Activated CD4-positive, alpha-beta memory T cell treated with anti-CD3 and anti-CD28 coated beads, Interleukin-2, amount 10 ng/mL, durations not matched to agents 7 days and 5 days (primary cell): ENCODE results near the gene PCDHB1. TPM values are rescaled to one million over a fixed set of nuclear protein-coding genes. Genes with fewer than 3 reads are reported as not detected.

Experiments
- CTCF ChIA-PET: fragments of 350-600 bp; sonication (Branson Sonifier 250); formaldehyde crosslinking; loops from one replicate; lab custom pipeline; 2021; ENCODE audit warnings: antibody characterized with exemption, inconsistent platforms; lab: Charles Lee
- POLR2A ChIA-PET: fragments of 350-600 bp; sonication (Branson Sonifier 250); formaldehyde crosslinking; loops from one replicate; lab custom pipeline; 2021; ENCODE audit warnings: antibody characterized with exemption; lab: Charles Lee
- DNase-seq: peaks from one replicate; pipeline ENCODE4 v3.0.0-alpha.2; 2020
- H3K27ac Mint-ChIP-seq: one replicate; pipeline ENCODE4 v1.8.0; 2021; ENCODE audit warnings: mild to moderate bottlenecking, mixed read lengths
- H3K27me3 Mint-ChIP-seq: one replicate; pipeline ENCODE4 v1.8.0; 2021; ENCODE audit warnings: mixed read lengths
- H3K36me3 Mint-ChIP-seq: one replicate; pipeline ENCODE4 v1.8.0; 2021; ENCODE audit warnings: low read depth, mixed read lengths
- H3K4me1 Mint-ChIP-seq: one replicate; pipeline ENCODE4 v1.8.0; 2021; ENCODE audit warnings: mixed read lengths
- H3K4me3 Mint-ChIP-seq: one replicate; pipeline ENCODE4 v1.8.0; 2021; ENCODE audit warnings: mild to moderate bottlenecking, mixed read lengths
- H3K9me3 Mint-ChIP-seq: one replicate; pipeline ENCODE4 v1.8.0; 2021; ENCODE audit warnings: mixed read lengths
- total RNA-seq, 2 experiments: library from RNA; stranded (reverse); gene quantifications; one replicate each; pipeline ENCODE4 v1.2.3, GENCODE V29; 2021

PCDHB1 gene
- total RNA-seq, 2 experiments from 2014 or later = not detected

GRCh38 chr5:141032626-141033025 is 18.5 kb upstream of the PCDHB1 start:
- peaks cover 2% of the 10 kb centered on the region for H3K9me3 Mint-ChIP-seq
- no peaks in the 10 kb centered on the region for H3K27me3 Mint-ChIP-seq
- CTCF ChIA-PET = no interaction called here
- H3K27ac Mint-ChIP-seq = no peak overlapping the region
- no peak overlapping the region for H3K4me3 Mint-ChIP-seq
- DNase-seq = no peak
- POLR2A ChIA-PET = no interaction called here
- no peaks in the 10 kb centered on the region for H3K4me1 Mint-ChIP-seq
- H3K36me3 Mint-ChIP-seq = no peaks in the 10 kb centered on the region

- no peak for DNase-seq
- H3K4me3 Mint-ChIP-seq = no peak overlapping the region
- POLR2A ChIA-PET = no interaction called here
- H3K4me1 Mint-ChIP-seq = no peaks in the 10 kb centered on the region
- H3K36me3 Mint-ChIP-seq = no peaks in the 10 kb centered on the region
- no peaks in the 10 kb centered on the region for H3K27me3 Mint-ChIP-seq
- no peak overlapping the region for H3K27ac Mint-ChIP-seq
- peaks cover 3% of the 10 kb centered on the region for H3K9me3 Mint-ChIP-seq
- CTCF ChIA-PET = no interaction called here
Measured at GRCh38 chr5:141039061-141039460, 12.1 kb upstream of the PCDHB1 start.

DNA sequence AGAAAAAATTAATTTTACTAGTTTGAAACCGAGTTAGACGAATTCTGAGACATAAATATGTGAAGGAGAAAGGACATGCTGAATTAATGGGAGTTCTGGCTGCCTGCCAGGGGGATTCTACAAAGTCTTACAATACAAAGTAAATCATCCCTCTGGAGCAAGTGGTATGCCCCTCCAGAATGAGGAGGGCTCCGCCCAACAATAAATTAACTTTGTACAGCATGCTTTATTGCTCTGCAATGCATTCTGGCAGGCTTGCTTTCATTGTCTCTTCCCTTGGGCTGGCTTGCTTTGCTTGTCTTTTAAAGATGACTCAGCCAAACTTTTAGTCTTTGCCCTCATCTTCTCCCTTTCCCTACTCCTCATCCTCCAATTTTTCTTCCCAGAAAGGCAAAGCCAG is 11.7 kb upstream of the PCDHB1 start:
- Mint-ChIP-seq H3K9me3 (peaks cover 3% of the 10 kb centered on the region), H3K27me3 (no peaks in the 10 kb centered on the region), H3K36me3 (no peaks in the 10 kb centered on the region), H3K4me1 (no peaks in the 10 kb centered on the region), H3K4me3 (no peak overlapping the region), H3K27ac (no peak overlapping the region)
- ChIA-PET POLR2A (no interaction called here), CTCF (no interaction called here)
- DNase-seq = no peak

GRCh38 chr5:141040093-141040770 is 10.9 kb upstream of the PCDHB1 start:
- Mint-ChIP-seq H3K27ac (no peak overlapping the region), H3K36me3 (no peaks in the 10 kb centered on the region), H3K4me3 (no peak overlapping the region), H3K27me3 (no peaks in the 10 kb centered on the region), H3K9me3 (peaks cover 3% of the 10 kb centered on the region), H3K4me1 (no peaks in the 10 kb centered on the region)
- DNase-seq = no peak
- POLR2A ChIA-PET = no interaction called here
- CTCF ChIA-PET = interaction anchor here (1.6 kb wide), 1 partner anchor 199 kb away, joined by 6 read pairs; no protein-coding TSS in a partner anchor

- ChIA-PET POLR2A (no interaction called here), CTCF (interaction anchor here (1.6 kb wide), 1 partner anchor 199 kb away, joined by 6 read pairs; no protein-coding TSS in a partner anchor)
- DNase-seq = peak; percentile 77
- Mint-ChIP-seq H3K4me1 (no peaks in the 10 kb centered on the region), H3K27ac (no peak overlapping the region), H3K27me3 (no peaks in the 10 kb centered on the region), H3K4me3 (no peak overlapping the region), H3K36me3 (no peaks in the 10 kb centered on the region), H3K9me3 (peaks cover 3% of the 10 kb centered on the region)
Measured at GRCh38 chr5:141040771-141041426, 10.3 kb upstream of the PCDHB1 start.

GRCh38 chr5:141041427-141041785 is 9.8 kb upstream of the PCDHB1 start:
- no peak for DNase-seq
- no peaks in the 10 kb centered on the region for H3K27me3 Mint-ChIP-seq
- H3K36me3 Mint-ChIP-seq = no peaks in the 10 kb centered on the region
- H3K4me1 Mint-ChIP-seq = no peaks in the 10 kb centered on the region
- ChIA-PET CTCF (interaction anchor here (1.6 kb wide), 1 partner anchor 200 kb away, joined by 6 read pairs; no protein-coding TSS in a partner anchor), POLR2A (no interaction called here)
- no peak overlapping the region for H3K4me3 Mint-ChIP-seq
- H3K9me3 Mint-ChIP-seq = peaks cover 3% of the 10 kb centered on the region
- no peak overlapping the region for H3K27ac Mint-ChIP-seq

DNA sequence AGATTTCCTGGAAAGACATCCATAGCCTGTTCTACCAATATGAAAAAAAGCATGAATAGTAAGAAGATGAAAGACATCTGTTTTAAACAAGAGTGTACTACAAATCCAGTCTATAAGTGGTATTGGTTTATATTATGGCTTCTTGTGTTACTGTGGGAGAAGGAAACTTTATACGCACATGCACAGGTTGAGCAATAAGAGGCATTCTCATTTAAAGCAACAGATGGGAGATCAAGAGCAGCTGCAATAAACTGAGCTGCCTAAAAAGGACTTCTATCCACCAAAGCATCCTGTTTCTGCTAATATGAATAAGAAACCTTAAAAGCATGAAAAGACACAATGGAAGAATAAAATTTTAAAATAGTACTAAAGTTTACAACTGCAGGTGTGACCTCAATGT is 8.6 kb upstream of the PCDHB1 start:
- H3K27ac Mint-ChIP-seq = no peak overlapping the region
- H3K9me3 Mint-ChIP-seq = peaks cover 3% of the 10 kb centered on the region
- POLR2A ChIA-PET = no interaction called here
- H3K4me1 Mint-ChIP-seq = no peaks in the 10 kb centered on the region
- CTCF ChIA-PET = no interaction called here
- no peaks in the 10 kb centered on the region for H3K27me3 Mint-ChIP-seq
- no peaks in the 10 kb centered on the region for H3K36me3 Mint-ChIP-seq
- H3K4me3 Mint-ChIP-seq = no peak overlapping the region
- no peak for DNase-seq

GRCh38 chr5:141051521-141051866 is 320 bp downstream of the PCDHB1 start:
- H3K9me3 Mint-ChIP-seq = peaks cover 6% of the 10 kb centered on the region
- H3K4me1 Mint-ChIP-seq = no peaks in the 10 kb centered on the region
- H3K4me3 Mint-ChIP-seq = no peak overlapping the region
- POLR2A ChIA-PET = no interaction called here
- H3K36me3 Mint-ChIP-seq = no peaks in the 10 kb centered on the region
- H3K27me3 Mint-ChIP-seq = no peaks in the 10 kb centered on the region
- no peak overlapping the region for H3K27ac Mint-ChIP-seq
- CTCF ChIA-PET = no interaction called here
- DNase-seq = no peak

GRCh38 chr5:141077826-141078225 is 26.7 kb downstream of the PCDHB1 start:
- CTCF ChIA-PET = no interaction called here

DNA sequence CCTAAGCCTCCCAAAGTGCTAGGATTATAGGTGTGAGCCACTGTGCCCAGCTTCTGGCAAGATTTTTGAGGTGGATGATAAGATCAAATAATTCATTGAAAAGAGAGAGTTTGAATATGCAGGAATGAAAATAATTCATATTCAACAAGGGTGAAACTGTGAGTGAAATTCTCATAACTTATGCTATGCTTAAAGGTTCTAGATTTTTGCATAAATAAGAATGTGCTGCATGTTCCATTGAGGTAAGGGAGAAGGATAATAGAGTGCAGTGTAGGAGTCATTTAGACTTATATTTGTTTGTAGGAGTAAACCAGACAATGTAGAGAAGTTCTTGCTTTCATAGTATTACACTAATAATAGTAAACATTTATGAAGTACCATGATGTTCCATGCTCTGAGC is 31.1 kb downstream of the PCDHB1 start:
- ChIA-PET POLR2A (no interaction called here), CTCF (no interaction called here)
- DNase-seq = no peak
- Mint-ChIP-seq H3K27me3 (peaks cover 6% of the 10 kb centered on the region), H3K4me1 (peaks cover 5% of the 10 kb centered on the region), H3K9me3 (peaks cover 2% of the 10 kb centered on the region), H3K4me3 (no peak overlapping the region), H3K27ac (no peak overlapping the region), H3K36me3 (no peaks in the 10 kb centered on the region)

More at GRCh38 chr5:141077826-141078225, 26.7 kb downstream of the PCDHB1 start:
- H3K4me3 Mint-ChIP-seq = peak overlapping the region; percentile 9
- DNase-seq = no peak
- POLR2A ChIA-PET = interaction anchor here (0.7 kb wide), 1 partner anchor 281 kb away, joined by 5 read pairs; no protein-coding TSS in a partner anchor
- peaks cover 4% of the 10 kb centered on the region for H3K9me3 Mint-ChIP-seq
- H3K4me1 Mint-ChIP-seq = no peaks in the 10 kb centered on the region
- H3K27ac Mint-ChIP-seq = no peak overlapping the region
- no peaks in the 10 kb centered on the region for H3K36me3 Mint-ChIP-seq
- H3K27me3 Mint-ChIP-seq = no peaks in the 10 kb centered on the region

DNA sequence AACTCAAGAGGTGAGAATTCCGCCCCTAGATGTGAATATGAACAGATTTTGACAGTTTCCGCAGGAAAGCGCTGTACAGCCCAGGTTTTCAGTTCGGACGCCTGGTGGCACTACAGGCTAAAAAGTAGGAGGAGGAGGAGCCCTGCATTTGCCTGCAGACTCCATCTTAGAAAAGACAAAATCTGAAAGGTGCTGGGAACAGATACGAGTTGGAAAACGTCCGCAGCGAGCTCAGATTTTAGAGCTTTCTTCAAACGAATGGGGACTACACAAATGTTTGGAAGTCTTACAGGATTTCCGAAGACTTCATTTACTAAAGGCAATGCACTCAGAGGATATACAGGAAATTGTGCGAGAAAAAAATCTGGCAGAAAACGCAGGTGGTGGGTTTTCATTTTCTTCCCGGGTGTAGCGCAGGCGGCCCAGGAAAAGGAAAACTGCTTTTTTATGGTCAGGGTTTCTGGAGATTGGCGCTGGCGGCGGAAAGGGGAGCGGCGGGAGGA is 33.4 kb downstream of the PCDHB1 start:
- Mint-ChIP-seq H3K27ac (no peak overlapping the region), H3K27me3 (peaks cover 7% of the 10 kb centered on the region), H3K36me3 (no peaks in the 10 kb centered on the region), H3K9me3 (peaks cover 2% of the 10 kb centered on the region), H3K4me3 (peak overlapping the region; percentile 70), H3K4me1 (peaks cover 5% of the 10 kb centered on the region)
- DNase-seq = peak; percentile 47
- CTCF ChIA-PET = interaction anchor here (1.3 kb wide), 1 partner anchor 236 kb away, joined by 3 read pairs; the partner anchor contains the start of gene TAF7
- POLR2A ChIA-PET = no interaction called here

DNA sequence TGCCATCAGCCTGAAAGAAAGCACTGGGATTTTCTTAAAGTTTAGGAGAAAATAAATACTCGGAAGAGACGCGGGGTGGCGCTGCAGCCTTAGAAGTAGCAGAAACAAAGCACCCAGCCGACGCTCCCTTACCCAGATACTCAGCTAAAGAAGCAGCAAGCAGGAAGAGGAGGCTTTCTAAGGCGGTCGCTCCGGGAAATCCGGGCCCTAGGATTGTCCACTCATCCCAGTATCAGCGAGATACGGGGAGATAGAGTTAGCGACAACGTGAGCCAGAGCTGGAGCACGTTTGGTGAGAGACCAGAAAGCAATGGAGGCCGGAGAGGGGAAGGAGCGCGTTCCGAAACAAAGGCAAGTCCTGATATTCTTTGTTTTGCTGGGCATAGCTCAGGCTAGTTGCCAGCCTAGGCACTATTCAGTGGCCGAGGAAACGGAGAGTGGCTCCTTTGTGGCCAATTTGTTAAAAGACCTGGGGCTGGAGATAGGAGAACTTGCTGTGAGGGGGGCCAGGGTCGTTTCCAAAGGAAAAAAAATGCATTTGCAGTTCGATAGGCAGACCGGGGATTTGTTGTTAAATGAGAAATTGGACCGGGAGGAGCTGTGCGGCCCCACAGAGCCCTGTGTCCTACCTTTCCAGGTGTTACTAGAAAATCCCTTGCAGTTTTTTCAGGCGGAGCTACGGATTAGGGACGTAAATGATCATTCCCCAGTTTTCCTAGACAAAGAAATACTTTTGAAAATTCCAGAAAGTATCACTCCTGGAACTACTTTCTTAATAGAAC is 43.5 kb downstream of the PCDHB1 start, which contains the start of gene PCDHB2:
Gene PCDHB2, plus strand, starts transcription at position 135 of the 782 bp plus-strand sequence. Its CDS starts 176 bp downstream, at position 311.
- Mint-ChIP-seq H3K9me3 (peaks cover 10% of the 10 kb centered on the region), H3K27me3 (peaks cover 10% of the 10 kb centered on the region), H3K4me3 (no peak within 1 kb of the TSS), H3K4me1 (no peaks in the 10 kb centered on the region), H3K27ac (no peak within 1 kb of the TSS), H3K36me3 (no peaks in the 10 kb centered on the region)
- ChIA-PET CTCF (no interaction called here), POLR2A (no interaction called here)
- no peak for DNase-seq

DNA sequence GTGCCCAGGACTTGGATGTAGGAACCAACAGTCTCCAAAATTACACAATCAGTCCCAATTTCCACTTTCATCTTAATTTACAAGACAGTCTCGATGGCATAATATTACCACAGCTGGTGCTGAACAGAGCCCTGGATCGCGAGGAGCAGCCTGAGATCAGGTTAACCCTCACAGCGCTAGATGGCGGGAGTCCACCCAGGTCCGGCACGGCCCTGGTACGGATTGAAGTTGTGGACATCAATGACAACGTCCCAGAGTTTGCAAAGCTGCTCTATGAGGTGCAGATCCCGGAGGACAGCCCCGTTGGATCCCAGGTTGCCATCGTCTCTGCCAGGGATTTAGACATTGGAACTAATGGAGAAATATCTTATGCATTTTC is 44.1 kb downstream of the PCDHB1 start:
- Mint-ChIP-seq H3K9me3 (peaks cover 12% of the 10 kb centered on the region), H3K27ac (no peak overlapping the region), H3K4me1 (no peaks in the 10 kb centered on the region), H3K36me3 (no peaks in the 10 kb centered on the region), H3K27me3 (peaks cover 10% of the 10 kb centered on the region), H3K4me3 (no peak overlapping the region)
- POLR2A ChIA-PET = no interaction called here
- CTCF ChIA-PET = no interaction called here
- no peak for DNase-seq
